ENCODE data around the gene GARNL3. TPM values are rescaled to one million over a fixed set of nuclear protein-coding genes. Genes with fewer than 3 reads are reported as not detected.

GARNL3 gene
- total RNA-seq, 1 experiment from 2014 or later = 2.8 TPM

DNA sequence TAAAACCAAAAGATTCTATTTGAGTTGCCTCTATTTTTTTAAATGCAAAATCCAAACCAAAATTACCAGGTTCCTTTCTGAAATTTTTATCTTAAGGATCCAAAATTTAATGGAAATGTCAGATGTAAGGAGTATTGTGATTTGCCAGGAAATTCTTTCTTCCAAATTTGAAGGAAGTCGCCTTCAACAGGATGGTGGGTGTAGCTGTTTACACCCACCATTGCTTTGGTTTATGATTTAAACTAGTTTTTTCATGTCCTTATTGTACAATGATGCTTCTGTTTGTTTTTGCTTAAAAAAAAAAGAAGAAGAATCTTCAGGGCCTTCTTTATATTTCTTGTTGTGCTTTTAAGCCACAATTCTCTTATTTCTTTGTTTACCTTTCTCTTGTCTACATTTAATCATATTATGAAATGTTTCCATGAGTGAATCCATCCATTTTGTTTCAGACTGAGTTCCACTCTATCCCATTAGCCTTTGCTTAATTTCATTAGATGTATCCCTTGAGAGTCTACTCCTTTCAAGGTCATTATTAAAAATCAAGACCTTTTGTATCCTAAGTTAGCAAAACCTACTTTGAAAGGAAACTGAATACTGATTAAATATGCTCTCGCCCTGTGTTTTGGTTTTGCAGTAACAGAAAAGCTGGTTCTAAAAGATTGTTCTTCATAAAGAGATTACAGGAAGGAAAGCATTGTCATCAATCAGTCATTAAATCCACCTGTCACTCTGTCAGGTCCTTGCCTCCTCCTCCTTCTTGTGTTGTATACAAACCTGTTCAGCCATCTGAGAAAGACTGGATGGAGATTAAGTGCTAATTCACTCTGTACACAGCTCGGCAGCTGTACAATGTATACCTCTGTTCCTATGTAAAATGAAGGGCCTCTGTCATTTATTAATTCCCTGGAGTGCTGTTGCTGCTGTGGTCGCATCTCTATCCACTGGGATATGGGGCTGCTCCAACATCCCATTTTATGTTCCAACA lies 86.9 kb downstream of the GARNL3 start:
- BruUV-seq (replicated peaks) = no TSS peak
- intact Hi-C loops (cut with micrococcal nuclease; ENCODE audit: unreplicated experiment) = no loop called here
- no peaks in the 10 kb centered on the region for H3K27me3 Mint-ChIP-seq (ENCODE audit: unreplicated experiment)
- CTCF ChIA-PET = no interaction called here
- TF ChIP-seq, protein P1, sequence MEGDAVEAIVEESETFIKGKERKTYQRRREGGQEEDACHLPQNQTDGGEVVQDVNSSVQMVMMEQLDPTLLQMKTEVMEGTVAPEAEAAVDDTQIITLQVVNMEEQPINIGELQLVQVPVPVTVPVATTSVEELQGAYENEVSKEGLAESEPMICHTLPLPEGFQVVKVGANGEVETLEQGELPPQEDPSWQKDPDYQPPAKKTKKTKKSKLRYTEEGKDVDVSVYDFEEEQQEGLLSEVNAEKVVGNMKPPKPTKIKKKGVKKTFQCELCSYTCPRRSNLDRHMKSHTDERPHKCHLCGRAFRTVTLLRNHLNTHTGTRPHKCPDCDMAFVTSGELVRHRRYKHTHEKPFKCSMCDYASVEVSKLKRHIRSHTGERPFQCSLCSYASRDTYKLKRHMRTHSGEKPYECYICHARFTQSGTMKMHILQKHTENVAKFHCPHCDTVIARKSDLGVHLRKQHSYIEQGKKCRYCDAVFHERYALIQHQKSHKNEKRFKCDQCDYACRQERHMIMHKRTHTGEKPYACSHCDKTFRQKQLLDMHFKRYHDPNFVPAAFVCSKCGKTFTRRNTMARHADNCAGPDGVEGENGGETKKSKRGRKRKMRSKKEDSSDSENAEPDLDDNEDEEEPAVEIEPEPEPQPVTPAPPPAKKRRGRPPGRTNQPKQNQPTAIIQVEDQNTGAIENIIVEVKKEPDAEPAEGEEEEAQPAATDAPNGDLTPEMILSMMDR (IDR thresholded peaks at IDR 0.05; ENCODE audit: unreplicated experiment) = no peak
- no peak for DNase-seq
- H3K36me3 Mint-ChIP-seq (ENCODE audit: insufficient read depth, unreplicated experiment) = no peaks in the 10 kb centered on the region
- H3K4me3 Mint-ChIP-seq (ENCODE audit: low read depth, unreplicated experiment) = no peak overlapping the region
- no peak overlapping the region for H3K27ac Mint-ChIP-seq (ENCODE audit: unreplicated experiment)
- H3K4me1 Mint-ChIP-seq (ENCODE audit: low read depth, unreplicated experiment) = no peaks in the 10 kb centered on the region
- H3K9me3 Mint-ChIP-seq (ENCODE audit: low read depth, unreplicated experiment) = no peaks in the 10 kb centered on the region

DNA sequence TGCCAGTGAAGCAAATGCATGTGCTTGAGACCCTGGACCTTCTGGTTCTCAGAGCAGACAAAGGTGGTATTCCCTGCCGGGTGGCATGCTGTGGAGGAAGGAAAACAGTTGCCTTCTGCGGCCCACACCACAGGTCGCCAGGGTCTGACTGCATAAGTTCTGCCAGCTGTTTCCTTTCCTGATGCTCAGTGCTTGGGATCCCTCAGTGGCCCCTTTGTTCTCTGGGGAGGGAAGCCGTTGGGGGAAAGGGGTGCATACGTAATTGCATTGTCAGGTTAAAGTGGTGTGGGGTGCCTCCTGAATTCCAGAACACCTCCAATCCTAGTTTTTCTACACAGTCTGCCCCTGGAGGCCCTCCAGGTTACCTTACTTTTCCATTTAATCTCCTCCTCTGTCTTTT lies 89.3 kb downstream of the GARNL3 start:
- DNase-seq = no peak
- no peaks in the 10 kb centered on the region for H3K36me3 Mint-ChIP-seq (ENCODE audit: insufficient read depth, unreplicated experiment)
- H3K4me1 Mint-ChIP-seq (ENCODE audit: low read depth, unreplicated experiment) = no peaks in the 10 kb centered on the region
- no peak overlapping the region for H3K4me3 Mint-ChIP-seq (ENCODE audit: low read depth, unreplicated experiment)
- H3K9me3 Mint-ChIP-seq (ENCODE audit: low read depth, unreplicated experiment) = no peaks in the 10 kb centered on the region
- intact Hi-C loops (cut with micrococcal nuclease; ENCODE audit: unreplicated experiment) = no loop called here
- CTCF ChIA-PET = no interaction called here
- no peaks in the 10 kb centered on the region for H3K27me3 Mint-ChIP-seq (ENCODE audit: unreplicated experiment)
- no peak overlapping the region for H3K27ac Mint-ChIP-seq (ENCODE audit: unreplicated experiment)
- BruUV-seq (replicated peaks) = no TSS peak
- TF ChIP-seq, protein P1 (IDR thresholded peaks at IDR 0.05; ENCODE audit: unreplicated experiment) = no peak

DNA sequence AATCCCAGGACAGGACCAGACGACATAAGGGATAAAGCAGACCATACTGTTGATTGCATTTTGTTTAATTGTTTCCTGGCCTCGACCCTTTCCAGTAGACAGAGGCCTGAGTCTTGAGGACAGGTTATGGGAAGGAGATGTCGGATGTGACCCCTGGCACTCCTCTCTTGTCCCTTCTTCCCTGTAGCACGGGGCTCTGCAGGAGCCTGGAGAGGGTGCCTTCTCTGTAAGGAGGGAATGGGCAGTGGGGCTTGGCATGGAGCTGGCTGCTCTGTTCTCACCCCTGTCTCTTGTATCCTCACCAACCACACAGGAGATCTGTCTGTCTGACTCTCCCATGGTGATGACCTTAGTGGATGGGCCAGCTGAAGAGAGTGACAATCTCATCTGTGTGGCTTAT lies 92.3 kb downstream of the GARNL3 start:
- Mint-ChIP-seq H3K27me3 (ENCODE audit: unreplicated experiment) (no peaks in the 10 kb centered on the region), H3K27ac (ENCODE audit: unreplicated experiment) (no peak overlapping the region), H3K4me3 (ENCODE audit: low read depth, unreplicated experiment) (no peak overlapping the region), H3K36me3 (ENCODE audit: insufficient read depth, unreplicated experiment) (no peaks in the 10 kb centered on the region), H3K4me1 (ENCODE audit: low read depth, unreplicated experiment) (no peaks in the 10 kb centered on the region), H3K9me3 (ENCODE audit: low read depth, unreplicated experiment) (no peaks in the 10 kb centered on the region)
- CTCF ChIA-PET = no interaction called here
- no peak for DNase-seq
- intact Hi-C loops (cut with micrococcal nuclease; ENCODE audit: unreplicated experiment) = no loop called here
- TF ChIP-seq, protein P1 (IDR thresholded peaks at IDR 0.05; ENCODE audit: unreplicated experiment) = no peak
- no TSS peak for BruUV-seq (replicated peaks)

DNA sequence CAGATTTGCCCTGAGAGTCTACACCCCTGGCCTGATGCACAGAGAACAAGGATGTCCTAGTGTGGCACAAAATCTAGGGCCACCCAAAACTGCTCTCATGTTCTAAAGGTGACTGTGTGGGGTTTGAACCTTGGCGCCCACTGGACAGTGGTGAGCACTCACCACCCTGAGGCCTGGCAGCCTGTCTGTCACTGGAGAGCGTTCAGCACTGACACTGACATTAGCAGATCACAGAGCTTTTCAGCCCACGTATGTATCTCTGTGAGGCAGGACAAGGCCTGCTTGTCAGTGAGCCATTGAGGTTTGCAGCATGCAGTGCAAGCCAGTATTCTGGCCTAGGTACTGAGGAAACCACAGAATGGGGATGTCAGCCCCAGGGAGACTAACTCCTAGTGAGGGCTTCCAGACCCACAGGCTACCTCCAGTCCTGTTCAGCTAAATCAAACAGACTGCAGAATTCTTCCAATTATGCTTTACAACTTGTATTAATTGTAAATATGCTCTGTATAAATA lies 93.5 kb downstream of the GARNL3 start:
- TF ChIP-seq, protein P1 (IDR thresholded peaks at IDR 0.05; ENCODE audit: unreplicated experiment) = no peak
- CTCF ChIA-PET = no interaction called here
- no TSS peak for BruUV-seq (replicated peaks)
- no peak overlapping the region for H3K4me3 Mint-ChIP-seq (ENCODE audit: low read depth, unreplicated experiment)
- no peaks in the 10 kb centered on the region for H3K36me3 Mint-ChIP-seq (ENCODE audit: insufficient read depth, unreplicated experiment)
- H3K27ac Mint-ChIP-seq (ENCODE audit: unreplicated experiment) = no peak overlapping the region
- H3K4me1 Mint-ChIP-seq (ENCODE audit: low read depth, unreplicated experiment) = no peaks in the 10 kb centered on the region
- intact Hi-C loops (cut with micrococcal nuclease; ENCODE audit: unreplicated experiment) = no loop called here
- H3K9me3 Mint-ChIP-seq (ENCODE audit: low read depth, unreplicated experiment) = no peaks in the 10 kb centered on the region
- DNase-seq = no peak
- no peaks in the 10 kb centered on the region for H3K27me3 Mint-ChIP-seq (ENCODE audit: unreplicated experiment)
